ENCODE results near the gene GGN. TPM values are rescaled to one million over a fixed set of nuclear protein-coding genes. Genes with fewer than 3 reads are reported as not detected.
"Not testable (repeated sequence)": the region's sequence is repeated elsewhere in the genome, so short reads cannot be mapped to it uniquely, and the experiment has no call there.

The GGN gene
- total RNA-seq, 1 experiment from 2014 or later = 0.73 TPM

- H3K36me3 ChIP-seq (ENCODE audit: low read depth, low read length) = no peaks in the 10 kb centered on the region
- H3K4me1 ChIP-seq (ENCODE audit: insufficient read depth, low read length) = 0 out of 2 replicates have a peak, but pooled peaks cover 2% of the 10 kb centered on the region
- ATAC-seq = no peak
- H4K20me1 ChIP-seq (ENCODE audit: low read length) = no peaks in the 10 kb centered on the region
- TF ChIP-seq, protein P1, sequence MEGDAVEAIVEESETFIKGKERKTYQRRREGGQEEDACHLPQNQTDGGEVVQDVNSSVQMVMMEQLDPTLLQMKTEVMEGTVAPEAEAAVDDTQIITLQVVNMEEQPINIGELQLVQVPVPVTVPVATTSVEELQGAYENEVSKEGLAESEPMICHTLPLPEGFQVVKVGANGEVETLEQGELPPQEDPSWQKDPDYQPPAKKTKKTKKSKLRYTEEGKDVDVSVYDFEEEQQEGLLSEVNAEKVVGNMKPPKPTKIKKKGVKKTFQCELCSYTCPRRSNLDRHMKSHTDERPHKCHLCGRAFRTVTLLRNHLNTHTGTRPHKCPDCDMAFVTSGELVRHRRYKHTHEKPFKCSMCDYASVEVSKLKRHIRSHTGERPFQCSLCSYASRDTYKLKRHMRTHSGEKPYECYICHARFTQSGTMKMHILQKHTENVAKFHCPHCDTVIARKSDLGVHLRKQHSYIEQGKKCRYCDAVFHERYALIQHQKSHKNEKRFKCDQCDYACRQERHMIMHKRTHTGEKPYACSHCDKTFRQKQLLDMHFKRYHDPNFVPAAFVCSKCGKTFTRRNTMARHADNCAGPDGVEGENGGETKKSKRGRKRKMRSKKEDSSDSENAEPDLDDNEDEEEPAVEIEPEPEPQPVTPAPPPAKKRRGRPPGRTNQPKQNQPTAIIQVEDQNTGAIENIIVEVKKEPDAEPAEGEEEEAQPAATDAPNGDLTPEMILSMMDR (conservative IDR thresholded peaks at IDR 0.05; ENCODE audit: low read depth, low read length) = no peak
- TF ChIP-seq EZH2 (IDR thresholded peaks at IDR 0.05; ENCODE audit: low read length, unreplicated experiment) (no peak), EZH2phosphoT487 (IDR thresholded peaks at IDR 0.05; ENCODE audit: borderline replicate concordance, low read length) (no peak)
- CTCF ChIA-PET = no interaction called here
- no peaks in the 10 kb centered on the region for H3K9me3 ChIP-seq (ENCODE audit: low read length)
- H3K9me2 ChIP-seq (replicated peaks; ENCODE audit: low read length) = no peaks in the 10 kb centered on the region
- no peaks in the 10 kb centered on the region for H3F3A ChIP-seq (ENCODE audit: low read length, unreplicated experiment)
- no peak overlapping the region for H3K27ac ChIP-seq (ENCODE audit: low read length)
- DNase-seq = no peak
- no TSS peak for BruUV-seq (replicated peaks)
- no peak overlapping the region for H3K4me2 ChIP-seq (ENCODE audit: low read length)
- no peaks in the 10 kb centered on the region for H3K79me2 ChIP-seq (ENCODE audit: low read length)
- no peak overlapping the region for H3K4me3 ChIP-seq (ENCODE audit: low read length)
- intact Hi-C loops (cut with micrococcal nuclease) = no loop called here
- H2AFZ ChIP-seq (ENCODE audit: low read length) = no peak overlapping the region
- H3K27me3 ChIP-seq (ENCODE audit: low read length) = no peaks in the 10 kb centered on the region
- POLR2A ChIA-PET (ENCODE audit: unreplicated experiment) = no interaction called here
- no peak overlapping the region for H3K9ac ChIP-seq (ENCODE audit: low read length)
Observed at GRCh38 chr19:38412961-38413360, 25.1 kb upstream of the GGN start.

GRCh38 chr19:38412491-38412890 lies 24.7 kb upstream of the GGN start:
- Histone ChIP-seq H4K20me1 (ENCODE audit: low read length) (no peaks in the 10 kb centered on the region), H3K9me3 (ENCODE audit: low read length) (no peaks in the 10 kb centered on the region), H3K36me3 (ENCODE audit: low read depth, low read length) (no peaks in the 10 kb centered on the region), H2AFZ (ENCODE audit: low read length) (no peak overlapping the region), H3K79me2 (ENCODE audit: low read length) (no peaks in the 10 kb centered on the region), H3K27me3 (ENCODE audit: low read length) (no peaks in the 10 kb centered on the region), H3K27ac (ENCODE audit: low read length) (no peak overlapping the region), H3K4me2 (ENCODE audit: low read length) (no peak overlapping the region), H3F3A (ENCODE audit: low read length, unreplicated experiment) (no peaks in the 10 kb centered on the region), H3K4me1 (ENCODE audit: insufficient read depth, low read length) (no peaks in the 10 kb centered on the region), H3K9ac (ENCODE audit: low read length) (no peak overlapping the region), H3K4me3 (ENCODE audit: low read length) (no peak overlapping the region), H3K9me2 (replicated peaks; ENCODE audit: low read length) (no peaks in the 10 kb centered on the region)
- intact Hi-C loops (cut with micrococcal nuclease) = no loop called here
- no peak for DNase-seq
- ATAC-seq = no peak
- POLR2A ChIA-PET (ENCODE audit: unreplicated experiment) = no interaction called here
- CTCF ChIA-PET = no interaction called here
- BruUV-seq (replicated peaks) = no TSS peak
- TF ChIP-seq EZH2 (IDR thresholded peaks at IDR 0.05; ENCODE audit: low read length, unreplicated experiment) = no peak
- TF ChIP-seq, protein P1 (conservative IDR thresholded peaks at IDR 0.05; ENCODE audit: low read depth, low read length) = no peak
- no peak for TF ChIP-seq EZH2phosphoT487 (IDR thresholded peaks at IDR 0.05; ENCODE audit: borderline replicate concordance, low read length)

DNA sequence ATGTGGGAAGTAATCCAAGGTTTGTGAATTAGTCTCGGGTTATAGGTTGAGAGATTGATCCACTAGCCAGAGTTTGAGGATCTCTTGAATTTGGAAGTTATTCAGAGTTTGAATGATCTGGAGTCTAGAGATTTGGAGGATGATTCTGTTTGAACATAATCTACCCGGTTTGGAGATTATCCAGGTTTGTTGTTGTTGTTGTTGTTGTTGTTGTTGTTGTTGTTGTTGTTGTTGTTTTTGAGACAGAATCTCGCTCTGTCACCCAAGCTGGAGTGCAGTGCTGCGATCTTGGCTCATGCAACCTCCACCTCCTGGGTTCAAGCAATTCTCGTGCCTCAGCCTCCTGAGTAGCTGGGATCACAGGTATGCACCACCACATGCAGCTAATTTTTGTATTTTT lies 24.1 kb upstream of the GGN start:
- H3K4me3 ChIP-seq (ENCODE audit: low read length); H3K79me2 ChIP-seq (ENCODE audit: low read length); H3K36me3 ChIP-seq (ENCODE audit: low read depth, low read length); H3K27me3 ChIP-seq (ENCODE audit: low read length); H3F3A ChIP-seq (ENCODE audit: low read length, unreplicated experiment); H3K9ac ChIP-seq (ENCODE audit: low read length); H3K27ac ChIP-seq (ENCODE audit: low read length); H3K4me2 ChIP-seq (ENCODE audit: low read length); BruUV-seq (replicated peaks); H2AFZ ChIP-seq (ENCODE audit: low read length); H3K9me3 ChIP-seq (ENCODE audit: low read length); POLR2A ChIA-PET (ENCODE audit: unreplicated experiment); H3K4me1 ChIP-seq (ENCODE audit: insufficient read depth, low read length); DNase-seq; CTCF ChIA-PET; H3K9me2 ChIP-seq (replicated peaks; ENCODE audit: low read length); intact Hi-C loops (cut with micrococcal nuclease); H4K20me1 ChIP-seq (ENCODE audit: low read length); ATAC-seq: not testable (repeated sequence)

All from PC-3 (cell line).